Chondrocyte (in vitro differentiated cells): ENCODE measurements around the gene RHOH. TPM values are rescaled to one million over a fixed set of nuclear protein-coding genes. Genes with fewer than 3 reads are reported as not detected.

ENCODE experiments used
- DNase-seq: peaks from one replicate; pipeline ENCODE4 v3.0.0; 2021; ENCODE audit warnings: mixed read lengths, low spot score
- H3K27ac Mint-ChIP-seq: one replicate; pipeline ENCODE4 v1.8.0; 2021; ENCODE audit warnings: mild to moderate bottlenecking, moderate library complexity, mixed read lengths; ENCODE audit not compliant: unreplicated experiment
- H3K27me3 Mint-ChIP-seq: 2 replicates; pipeline ENCODE4 v1.8.0; 2021; ENCODE audit warnings: low read depth, mixed read lengths
- H3K36me3 Mint-ChIP-seq: 2 replicates; pipeline ENCODE4 v1.8.0; 2021; ENCODE audit warnings: low read depth, mixed read lengths
- H3K4me1 Mint-ChIP-seq: 2 replicates; pipeline ENCODE4 v1.8.0; 2021; ENCODE audit warnings: low read depth, mild to moderate bottlenecking, mixed read lengths
- H3K4me3 Mint-ChIP-seq: one replicate; pipeline ENCODE4 v1.8.0; 2021; ENCODE audit warnings: mild to moderate bottlenecking, moderate library complexity, mixed read lengths; ENCODE audit not compliant: unreplicated experiment
- H3K9me3 Mint-ChIP-seq: 2 replicates; pipeline ENCODE4 v1.8.0; 2021; ENCODE audit warnings: low read depth, mixed read lengths
- CTCF ChIP-seq: fragments of 200-600 bp; sonication (generic); IDR thresholded peaks from 2 replicates; pipeline ENCODE4 v1.5.0; 2021; ENCODE audit warnings: antibody characterized with exemption, mild to moderate bottlenecking, moderate library complexity
- total RNA-seq: library from RNA; stranded (reverse); gene quantifications from 3 replicates; pipeline ENCODE4 v1.2.1, GENCODE V29; 2021

The RHOH gene
- total RNA-seq, 1 donor from 2014 or later = not detected

- Mint-ChIP-seq H3K4me3 (no peak overlapping the region), H3K27ac (no peak overlapping the region), H3K9me3 (no peaks in the 10 kb centered on the region), H3K27me3 (no peaks in the 10 kb centered on the region), H3K4me1 (peaks cover 11% of the 10 kb centered on the region), H3K36me3 (no peaks in the 10 kb centered on the region)
- TF ChIP-seq CTCF = no peak
- DNase-seq = no peak
Observed at GRCh38 chr4:40180356-40180755, 16.5 kb upstream of the RHOH start.

GRCh38 chr4:40182001-40182400, 14.8 kb upstream of the RHOH start:
- Mint-ChIP-seq H3K36me3 (no peaks in the 10 kb centered on the region), H3K27ac (no peak overlapping the region), H3K27me3 (no peaks in the 10 kb centered on the region), H3K4me3 (no peak overlapping the region), H3K4me1 (peaks cover 22% of the 10 kb centered on the region), H3K9me3 (no peaks in the 10 kb centered on the region)
- DNase-seq = no peak
- TF ChIP-seq CTCF = no peak

GRCh38 chr4:40182954-40183353, 13.9 kb upstream of the RHOH start:
- Mint-ChIP-seq H3K27me3 (no peaks in the 10 kb centered on the region), H3K27ac (no peak overlapping the region), H3K9me3 (no peaks in the 10 kb centered on the region), H3K4me3 (no peak overlapping the region), H3K4me1 (peaks cover 22% of the 10 kb centered on the region), H3K36me3 (no peaks in the 10 kb centered on the region)
- DNase-seq = no peak
- no peak for TF ChIP-seq CTCF

- Mint-ChIP-seq H3K9me3 (no peaks in the 10 kb centered on the region), H3K4me1 (peaks cover 22% of the 10 kb centered on the region), H3K27me3 (no peaks in the 10 kb centered on the region), H3K27ac (peak overlapping the region; percentile 13), H3K4me3 (no peak overlapping the region), H3K36me3 (no peaks in the 10 kb centered on the region)
- no peak for DNase-seq
- no peak for TF ChIP-seq CTCF
Observed at GRCh38 chr4:40183615-40184411, 13.0 kb upstream of the RHOH start.

GRCh38 chr4:40185830-40186664, 10.8 kb upstream of the RHOH start:
- Mint-ChIP-seq H3K27me3 (no peaks in the 10 kb centered on the region), H3K27ac (peak overlapping the region; percentile 29), H3K4me1 (peaks cover 22% of the 10 kb centered on the region), H3K36me3 (no peaks in the 10 kb centered on the region), H3K4me3 (no peak overlapping the region), H3K9me3 (no peaks in the 10 kb centered on the region)
- DNase-seq = no peak
- no peak for TF ChIP-seq CTCF
